ENCODE measurements around the gene DDI2. TPM values are rescaled to one million over a fixed set of nuclear protein-coding genes. Genes with fewer than 3 reads are reported as not detected.

DDI2 gene
- total and polyA plus RNA-seq, 9 of the 15 experiments (the other 6 are each of a cell fraction or from before 2014, with no cell fraction given) = 6.5 to 48.4 (median 21.2) TPM

- no peak overlapping the region for H2AFZ ChIP-seq (ENCODE audit: low read depth, low read length)
- H3K27ac ChIP-seq (ENCODE audit: extremely low read depth, low read depth, low read length) = no peak overlapping the region
- H3K79me2 ChIP-seq (ENCODE audit: control insufficient read depth, insufficient read depth, low read length) = peaks cover 29% of the 10 kb centered on the region; the same call in 2 of the 3 replicates
- H3K36me3 ChIP-seq (ENCODE audit: control insufficient read depth, insufficient read depth, low read length) = peaks cover 19% of the 10 kb centered on the region; the same call in 2 of the 3 replicates
- no peak for TF ChIP-seq BACH1 (tag; IDR thresholded peaks at IDR 0.05)
- TF ChIP-seq GATA2 (CRISPR knock-in tag; IDR thresholded peaks at IDR 0.05) = no peak
- no peak for TF ChIP-seq ELK1 (CRISPR knock-in tag; IDR thresholded peaks at IDR 0.05)
- TF ChIP-seq PML (IDR thresholded peaks at IDR 0.05; ENCODE audit: low read length) = no peak
- no peak for TF ChIP-seq ZBTB7A (IDR thresholded peaks at IDR 0.05; ENCODE audit: borderline replicate concordance, control insufficient read depth, low read depth, low read length)
- intact Hi-C loops (cut with micrococcal nuclease) (no loop called here), in situ Hi-C loops (cut with MboI) (no loop called here)
- WGBS (ENCODE audit: insufficient coverage, low coverage, missing lambda C conversion rate) = 72% methylated on average over 4 of the region's 4 CpGs
- H3K9me1 ChIP-seq (ENCODE audit: control insufficient read depth, insufficient read depth, low read length) = no peaks in the 10 kb centered on the region
- H3K4me3 ChIP-seq = no peak overlapping the region
- H3K9me3 ChIP-seq (replicated peaks; ENCODE audit: control insufficient read depth, insufficient read depth, low read depth, low read length) = no peaks in the 10 kb centered on the region
- H3K4me1 ChIP-seq (replicated peaks in 1 of 2; ENCODE audit: control insufficient read depth in 2 of 2, insufficient read depth in 2 of 2, low read length in 2 of 2) = no peaks in the 10 kb centered on the region
- DNase-seq (ENCODE audit: extremely low read depth in 1 of 4, low spot score in 3 of 4) (no peak), ATAC-seq (peak; percentile 45; the same call in 2 of the 3 replicates), FAIRE-seq (peak; percentile 26)
- CTCF ChIA-PET (ENCODE audit: low intra/inter-chr PET ratio) = interaction anchor here (0.6 kb wide), 1 partner anchor 55 kb away, joined by 5 read pairs; no protein-coding TSS in a partner anchor
- H3K27me3 ChIP-seq (ENCODE audit: control insufficient read depth in 2 of 2, insufficient read depth in 2 of 2, low read length in 2 of 2) = no peaks in the 10 kb centered on the region
- H3K4me2 ChIP-seq (ENCODE audit: insufficient read depth, low read length) = no peak overlapping the region
- BruUV-seq (replicated peaks) = no TSS peak
- no peak overlapping the region for H3K9ac ChIP-seq (ENCODE audit: insufficient read depth in 1 of 2, low read depth in 2 of 2, low read length in 2 of 2)
- POLR2A ChIA-PET = interaction anchor here (1.1 kb wide), 1 partner anchor 12 kb away, joined by 4 read pairs; no protein-coding TSS in a partner anchor
- H4K20me1 ChIP-seq (replicated peaks; ENCODE audit: control insufficient read depth, insufficient read depth, low read length) = peaks cover 7% of the 10 kb centered on the region
Measured at GRCh38 chr1:15712168-15712567, 94.9 kb downstream of the DDI2 start.
